RCC 7860 (cell line): ENCODE results near the gene OR2B2.

ENCODE experiments used
- DNase-seq: peaks from one replicate; pipeline ENCODE4 v3.0.0-alpha.2; 2015; ENCODE audit warnings: low spot score
- FAIRE-seq: peaks from 2 replicates; lab custom pipeline; 2012; peaks lifted over from hg19 to GRCh38; lab: Jason Lieb, UNC

The OR2B2 gene

GRCh38 chr6:27868311-27868710, 43.9 kb downstream of the OR2B2 start:
- DNase-seq = no peak
- FAIRE-seq = no peak

GRCh38 chr6:27867945-27868300, 44.3 kb downstream of the OR2B2 start:
- no peak for FAIRE-seq
- DNase-seq = peak; percentile 4

GRCh38 chr6:27867051-27867944, 44.9 kb downstream of the OR2B2 start:
- DNase-seq (peak; percentile 72), FAIRE-seq (no peak)

- DNase-seq = peak; percentile 80
- FAIRE-seq = no peak
These were observed 45.7 kb downstream of the OR2B2 start for GRCh38 chr6:27866357-27867050.

GRCh38 chr6:27865850-27866356, 46.3 kb downstream of the OR2B2 start:
- no peak for DNase-seq
- no peak for FAIRE-seq

GRCh38 chr6:27864906-27865849, 47.0 kb downstream of the OR2B2 start:
- FAIRE-seq = peak; percentile 89
- DNase-seq = peak; percentile 93

- no peak for FAIRE-seq
- no peak for DNase-seq
These were observed 48.0 kb downstream of the OR2B2 start for GRCh38 chr6:27863962-27864905.

- FAIRE-seq (no peak), DNase-seq (no peak)
These were observed 49.7 kb downstream of the OR2B2 start for GRCh38 chr6:27862396-27863066.

- FAIRE-seq (no peak), DNase-seq (no peak)
These were observed 50.3 kb downstream of the OR2B2 start for GRCh38 chr6:27861861-27862260.

GRCh38 chr6:27861276-27861840, 50.8 kb downstream of the OR2B2 start:
- no peak for DNase-seq
- FAIRE-seq = no peak
